DMS 273 treated with DMSO at 0.1 percent for 48 hours (cell line): ENCODE measurements around the gene TRMT1.

Experiments used
- DNase-seq: peaks from one replicate; lab custom pipeline; 2025; lab: John Stamatoyannopoulos, UW

The TRMT1 gene

DNA sequence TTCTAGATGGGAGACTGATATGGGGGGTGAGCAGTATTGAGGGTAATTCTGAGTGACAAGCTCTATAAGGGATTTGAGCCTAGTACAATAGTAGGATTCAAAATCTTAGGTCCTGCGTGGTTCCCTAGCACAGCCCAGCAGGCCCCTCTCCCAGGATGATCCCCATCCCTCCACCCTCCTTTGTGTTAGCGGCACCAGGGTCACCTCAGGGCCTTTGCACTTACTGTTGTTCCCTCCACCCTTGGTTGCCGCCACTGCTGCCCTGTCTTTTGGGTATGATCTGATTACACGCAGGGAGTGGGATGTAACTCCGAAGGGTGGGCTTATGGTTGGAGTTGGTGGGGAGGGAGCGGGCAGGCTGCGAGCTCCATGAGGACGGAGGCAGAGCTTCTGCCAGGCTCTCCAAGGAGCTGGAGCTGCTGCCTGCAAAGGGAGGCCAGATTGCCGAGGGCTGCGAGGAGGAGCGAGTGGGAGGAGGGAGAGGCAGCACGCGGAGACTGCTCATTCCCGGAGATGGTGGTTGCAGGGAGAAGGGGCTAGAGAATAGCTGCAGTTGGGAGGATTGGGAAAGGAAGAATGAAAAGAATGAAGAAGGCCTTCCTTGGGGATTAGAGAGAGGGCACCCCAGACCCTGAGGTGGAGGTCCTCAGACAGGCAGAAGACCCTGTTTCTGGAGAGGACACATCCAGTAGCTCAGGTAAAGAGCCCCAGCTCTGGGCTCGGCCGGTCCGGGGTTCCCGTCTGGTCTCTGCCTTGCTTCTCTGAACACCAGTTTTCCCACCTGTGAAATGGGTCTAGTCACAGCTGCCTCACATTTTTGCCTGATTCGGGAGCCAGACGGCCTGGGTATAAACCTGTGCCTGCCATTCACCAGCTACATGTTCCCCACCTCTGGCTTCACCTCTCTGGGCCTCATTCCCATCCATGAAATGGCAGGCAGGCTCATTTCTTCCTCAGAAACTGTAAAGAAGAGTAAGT is 6.7 kb upstream of the TRMT1 start:
- DNase-seq: no peak

DNA sequence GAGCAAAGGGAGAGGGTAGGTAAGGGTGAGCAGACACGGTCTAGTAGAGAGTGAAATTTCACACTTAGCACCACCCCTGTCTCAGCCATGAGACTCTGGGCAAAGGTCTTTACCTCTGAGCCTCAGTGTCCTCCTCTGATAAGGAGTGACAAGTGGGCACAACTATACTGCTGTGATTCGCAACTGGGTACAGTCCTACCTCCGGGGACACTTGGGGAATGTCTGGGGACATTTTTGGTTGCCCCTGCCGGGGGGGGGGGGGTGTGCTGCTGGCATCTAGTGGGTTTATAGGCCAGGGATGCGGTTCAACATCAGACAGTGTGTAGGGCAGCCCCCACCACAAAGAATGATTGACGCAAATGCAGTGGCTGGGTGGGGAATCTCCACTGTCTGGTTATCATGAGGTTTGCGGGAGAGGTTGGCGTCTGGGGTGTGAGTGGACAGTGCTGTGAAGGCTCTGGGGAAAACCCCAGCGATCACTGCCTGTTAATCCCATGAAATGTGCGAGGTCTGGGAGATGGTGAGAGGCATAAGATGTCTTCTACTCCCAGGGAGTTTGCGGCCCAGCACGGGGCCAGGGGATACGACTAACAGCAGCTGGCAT is 5.8 kb upstream of the TRMT1 start:
- DNase-seq: no peak

DNA sequence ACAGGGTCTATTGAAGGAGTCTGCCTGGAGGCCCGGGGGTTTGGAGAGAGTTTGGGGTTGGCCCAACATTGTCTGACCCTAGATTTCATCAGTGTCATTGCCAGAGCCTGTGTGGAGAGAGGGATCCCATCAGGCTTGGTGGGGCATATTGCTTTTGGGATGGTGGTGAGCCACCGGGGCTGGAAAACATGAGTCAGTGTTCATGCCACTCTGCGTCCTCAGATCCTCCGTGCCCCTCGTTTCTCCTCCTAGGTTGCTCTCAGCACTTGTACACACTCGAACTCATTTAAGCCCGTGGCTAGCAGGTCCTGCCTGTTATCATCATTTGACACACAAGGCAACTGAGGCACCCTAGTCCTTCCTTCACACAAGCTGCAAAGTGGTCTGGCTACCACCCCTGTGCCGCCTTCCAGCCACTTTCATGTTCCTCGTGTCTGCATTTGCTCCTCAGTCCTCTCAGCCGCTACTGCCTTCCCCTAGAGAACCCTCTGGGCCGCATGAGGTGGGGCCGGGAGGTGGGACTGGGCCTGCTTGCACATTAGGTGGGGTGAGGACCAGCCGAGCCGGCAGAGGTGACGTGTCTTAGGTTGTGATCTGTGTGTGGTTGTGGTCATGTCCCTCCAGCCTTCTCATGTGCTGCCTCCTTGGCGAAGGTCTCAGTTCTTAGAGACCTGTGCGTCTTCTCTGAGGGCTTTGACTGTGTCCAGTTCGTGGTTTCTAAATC is 5.2 kb upstream of the TRMT1 start:
- no peak for DNase-seq

DNA sequence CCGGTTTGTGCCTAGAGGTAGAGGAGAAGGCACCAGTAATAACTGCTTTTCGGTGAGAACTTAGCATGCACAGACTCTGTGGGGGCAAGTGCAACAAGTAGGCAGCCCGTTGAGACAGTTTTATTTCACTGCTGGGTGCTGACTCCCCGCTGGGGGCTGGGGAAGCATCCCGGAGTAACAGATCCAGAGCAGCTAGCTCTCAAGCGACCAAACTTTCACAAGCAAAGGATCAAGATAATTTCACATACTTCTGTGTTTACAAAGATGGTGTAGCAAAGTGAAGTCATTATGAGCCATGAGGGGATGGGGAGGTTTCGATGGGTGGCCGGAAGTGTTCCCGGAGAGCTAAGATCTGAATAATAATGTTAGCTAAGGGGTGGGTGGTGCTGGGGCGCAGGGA is 4.3 kb upstream of the TRMT1 start:
- DNase-seq: no peak

DNA sequence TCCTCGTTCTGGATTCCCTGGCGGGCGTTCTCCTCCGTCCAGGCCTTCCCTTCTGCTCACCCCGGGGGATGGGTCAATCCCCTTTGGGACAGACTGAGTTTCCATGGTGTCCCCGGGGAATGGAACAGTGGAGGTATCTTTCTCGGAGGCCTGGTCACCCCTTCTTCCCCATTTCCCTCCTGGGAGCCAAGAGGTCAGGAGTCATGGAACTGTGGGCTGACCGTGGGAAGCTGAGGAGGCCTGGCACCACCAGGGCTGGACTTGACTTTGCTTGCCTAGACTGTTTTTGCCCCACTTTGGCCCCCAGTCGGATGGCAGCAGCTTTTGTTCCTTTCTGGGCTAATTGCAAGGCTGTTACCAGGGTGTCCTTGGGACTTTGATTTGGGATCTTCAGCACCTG is 3.5 kb upstream of the TRMT1 start:
- no peak for DNase-seq

DNA sequence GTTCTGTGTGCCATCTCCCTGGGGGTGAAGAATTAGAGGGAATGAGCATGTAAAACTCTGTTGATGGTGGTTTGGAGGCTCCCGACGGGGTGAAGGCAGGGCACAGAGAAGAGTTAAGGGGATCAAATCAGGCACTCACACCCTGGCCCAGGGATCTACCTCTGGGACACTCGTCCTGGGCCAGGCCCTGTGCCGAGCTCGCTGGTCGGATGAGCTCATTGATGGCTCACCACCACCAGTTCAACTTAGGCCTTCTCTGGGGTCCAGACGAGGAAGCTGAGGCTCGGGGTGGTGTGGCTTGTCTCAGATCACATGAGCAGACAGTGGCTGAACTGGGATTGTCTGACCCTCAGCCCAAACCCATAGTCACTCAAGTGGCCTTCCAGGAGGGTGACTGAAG is 3.1 kb upstream of the TRMT1 start:
- no peak for DNase-seq

DNA sequence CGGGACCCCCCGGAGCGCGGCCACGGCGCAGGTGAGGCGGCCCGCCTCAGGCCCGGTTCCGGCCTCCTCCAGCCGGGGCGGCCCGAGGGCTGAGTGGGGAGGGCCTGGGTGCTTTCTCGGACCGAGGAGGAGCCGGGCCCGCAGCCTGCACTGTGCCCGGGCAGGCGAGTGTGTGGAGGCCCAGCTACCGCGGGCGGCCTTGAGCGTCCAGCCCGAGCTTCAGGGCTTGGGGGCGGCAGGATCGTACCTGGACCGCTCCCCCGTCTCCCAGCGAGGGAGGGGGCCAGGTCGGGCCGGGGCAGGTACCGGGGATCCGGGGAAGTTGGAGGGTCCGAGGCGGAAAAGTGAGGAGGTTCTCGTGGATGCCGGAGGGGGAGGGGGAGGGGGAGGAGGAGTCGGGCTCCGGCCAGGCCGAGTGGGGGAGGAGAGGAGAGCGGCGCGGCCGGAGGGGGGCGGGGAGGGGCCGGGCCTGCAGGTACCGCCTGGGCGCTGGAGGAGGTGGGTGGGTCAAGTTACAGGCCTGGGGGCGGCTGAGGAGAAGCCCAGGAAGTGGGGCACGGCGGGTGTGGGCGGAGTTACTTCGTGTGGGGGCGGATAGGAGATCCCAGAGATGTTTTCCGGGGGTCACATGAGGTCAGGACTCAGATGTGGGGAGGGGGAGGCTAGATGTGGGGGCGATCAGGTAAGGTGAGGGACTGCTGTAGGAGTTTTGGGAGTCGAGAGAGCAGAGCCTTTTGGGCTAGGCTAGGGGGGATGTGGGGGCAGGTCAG is 2.1 kb upstream of the TRMT1 start:
- no peak for DNase-seq

DNA sequence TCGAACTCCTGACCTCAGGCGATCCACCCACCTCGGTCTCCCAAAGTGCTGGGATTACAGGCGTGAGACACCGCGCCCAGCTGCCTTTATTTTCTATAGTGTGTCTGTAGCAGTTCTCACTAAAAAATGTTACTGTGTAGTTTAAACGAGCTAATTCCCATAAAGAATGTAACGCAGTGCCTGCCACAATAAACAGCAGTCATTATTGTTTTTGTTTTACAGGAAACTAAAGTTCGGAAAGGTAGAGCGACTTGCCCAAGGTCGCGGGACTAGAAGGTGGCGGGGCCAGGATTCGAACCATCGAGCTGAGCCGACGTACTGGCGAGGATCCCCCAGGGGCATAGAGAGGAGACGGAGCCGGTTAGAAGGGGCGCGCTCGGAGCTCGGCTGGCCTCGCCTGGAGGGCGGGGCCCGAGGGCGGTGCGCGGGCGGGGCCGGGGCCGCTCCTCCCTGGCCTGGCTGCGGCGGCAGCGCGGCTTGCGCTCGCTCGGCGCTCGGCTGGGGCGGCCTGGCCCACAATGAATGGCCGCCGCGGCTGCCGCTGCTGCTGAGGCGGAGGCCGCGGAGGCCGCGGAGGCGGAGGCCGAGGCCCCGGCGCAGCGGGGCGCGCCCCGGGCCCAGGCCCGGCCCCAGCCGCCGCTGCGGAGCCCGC is 1.4 kb upstream of the TRMT1 start, which contains the start of gene NACC1:
TSS of gene NACC1 (plus strand) at position 493 of the 652 bp plus-strand sequence. CDS start 16,944 bp downstream, outside the sequence.
- peak; percentile 72 for DNase-seq

DNA sequence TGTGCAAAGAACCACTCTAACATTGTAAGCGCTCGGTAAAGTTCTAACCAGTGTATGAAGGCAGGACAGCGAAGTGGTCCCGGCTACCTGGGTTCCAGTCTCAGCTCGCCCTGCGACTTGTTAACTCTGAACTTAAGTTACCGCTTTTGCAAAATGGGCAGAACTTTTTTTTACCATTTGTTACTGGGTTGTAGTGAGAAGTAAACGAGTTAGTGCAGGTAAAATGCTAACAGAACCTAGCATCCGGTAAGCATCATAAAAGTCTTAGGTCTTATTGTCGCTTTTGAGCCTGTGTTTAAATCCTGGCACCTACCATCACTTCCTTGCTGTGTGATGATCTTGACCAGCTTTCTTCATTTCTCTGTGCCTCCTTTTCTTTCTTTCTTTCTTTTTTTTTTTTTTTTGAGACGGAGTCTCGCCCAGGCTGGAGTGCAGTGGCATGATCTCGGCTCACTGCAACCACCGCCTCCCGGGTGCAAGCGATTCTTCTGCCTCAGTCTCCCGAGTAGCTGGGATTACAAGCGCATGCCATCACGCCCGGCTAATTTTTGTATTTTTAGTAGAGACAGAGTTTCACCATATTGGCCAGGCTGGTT is 734 bp upstream of the TRMT1 start:
- DNase-seq: no peak

DNA sequence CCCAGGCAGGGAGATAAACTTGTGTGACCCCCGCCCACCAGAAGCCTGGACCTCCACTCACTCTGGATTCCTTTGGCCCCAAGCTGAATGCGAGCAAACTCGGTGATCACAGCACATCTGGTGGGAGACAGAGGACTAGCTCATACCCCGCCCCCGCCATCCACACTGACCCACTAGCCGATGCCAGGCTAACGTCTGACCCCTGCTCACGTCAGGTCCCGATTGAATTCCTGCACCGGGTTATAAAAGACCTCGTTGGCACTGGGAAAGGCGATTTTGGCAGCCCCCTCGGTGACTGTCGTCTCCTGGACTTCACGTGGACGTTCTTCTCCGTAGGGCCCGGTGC is 631 bp downstream of the TRMT1 start:
- DNase-seq: no peak

DNA sequence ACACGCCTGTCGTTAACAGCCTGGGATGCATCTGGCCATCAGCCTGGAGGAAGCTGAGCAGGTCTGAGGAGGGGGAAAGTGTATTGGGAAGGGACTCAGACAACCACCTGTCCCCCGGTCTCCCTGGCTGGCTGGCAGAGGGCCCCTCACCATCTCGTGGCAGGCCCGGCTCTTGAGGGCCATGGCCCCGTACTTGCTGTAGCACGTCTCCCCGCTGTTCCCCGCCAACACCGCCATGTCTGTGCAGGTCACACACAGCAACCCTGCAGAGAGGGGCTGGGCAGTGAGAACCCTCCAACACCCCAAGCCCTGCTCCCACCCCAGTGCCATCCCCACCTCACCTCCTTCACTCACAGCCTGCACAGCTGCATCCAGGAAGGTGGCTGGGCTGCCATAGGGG is 4.0 kb downstream of the TRMT1 start:
- no peak for DNase-seq

DNA sequence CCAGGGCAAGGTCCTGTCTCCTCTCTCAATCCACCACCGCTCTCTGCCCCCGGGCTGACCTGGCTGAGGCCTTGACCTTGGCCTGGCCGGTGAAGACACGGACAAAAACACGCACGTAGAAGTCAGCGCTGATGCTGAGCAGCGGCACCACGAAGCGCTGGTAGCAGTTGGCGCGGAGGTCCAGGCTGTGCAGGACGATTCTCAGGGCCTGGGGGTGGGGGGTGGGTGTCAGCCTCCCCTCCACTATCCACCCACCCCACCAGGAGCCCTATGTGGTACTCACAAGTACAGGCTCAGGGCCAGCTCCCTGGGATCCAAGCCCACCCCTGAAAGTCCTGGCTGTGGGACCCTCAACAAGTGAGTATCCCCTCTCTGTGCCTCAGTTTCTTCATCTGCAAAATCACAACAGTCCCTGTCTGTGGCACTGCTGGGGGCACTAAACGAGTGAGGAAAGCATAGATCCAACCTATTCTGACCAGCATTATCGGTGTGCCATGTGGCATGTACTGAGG is 6.4 kb downstream of the TRMT1 start:
- no peak for DNase-seq

DNA sequence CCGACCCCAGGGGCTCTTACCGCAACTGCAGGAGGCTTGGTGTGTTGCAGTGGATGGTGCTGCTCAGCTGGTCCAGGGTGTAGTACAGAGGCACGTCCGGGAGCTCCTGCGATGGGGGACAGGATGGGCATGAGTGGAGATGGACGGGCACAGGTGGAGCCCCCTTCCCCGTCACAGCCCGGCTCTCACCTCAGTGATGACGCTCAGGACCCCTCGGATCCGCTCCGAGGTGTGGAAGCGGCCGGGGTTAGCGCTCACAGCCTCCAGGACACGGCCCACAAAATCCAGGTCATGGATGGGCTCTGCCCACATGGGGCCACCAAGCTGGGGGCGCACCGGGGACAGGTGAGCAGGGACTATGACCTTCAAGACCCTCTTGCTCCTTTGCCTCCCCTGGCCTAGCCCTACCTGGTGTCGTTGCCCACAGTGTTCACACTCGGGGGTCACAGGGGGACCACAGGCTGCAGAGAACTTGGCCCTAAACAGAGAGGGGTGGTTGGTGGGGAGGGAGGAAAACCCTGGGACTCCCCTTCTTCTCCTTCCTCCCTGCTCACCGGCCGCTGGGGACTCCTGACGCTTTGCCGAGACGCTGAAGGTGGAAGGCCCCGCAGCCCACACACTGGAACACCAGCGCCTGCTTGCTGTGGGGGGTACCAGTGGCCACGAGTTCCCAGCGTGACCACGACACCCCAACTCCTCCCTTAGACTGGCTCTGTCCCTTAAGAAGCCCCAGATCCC is 7.0 kb downstream of the TRMT1 start:
- DNase-seq: no peak

DNA sequence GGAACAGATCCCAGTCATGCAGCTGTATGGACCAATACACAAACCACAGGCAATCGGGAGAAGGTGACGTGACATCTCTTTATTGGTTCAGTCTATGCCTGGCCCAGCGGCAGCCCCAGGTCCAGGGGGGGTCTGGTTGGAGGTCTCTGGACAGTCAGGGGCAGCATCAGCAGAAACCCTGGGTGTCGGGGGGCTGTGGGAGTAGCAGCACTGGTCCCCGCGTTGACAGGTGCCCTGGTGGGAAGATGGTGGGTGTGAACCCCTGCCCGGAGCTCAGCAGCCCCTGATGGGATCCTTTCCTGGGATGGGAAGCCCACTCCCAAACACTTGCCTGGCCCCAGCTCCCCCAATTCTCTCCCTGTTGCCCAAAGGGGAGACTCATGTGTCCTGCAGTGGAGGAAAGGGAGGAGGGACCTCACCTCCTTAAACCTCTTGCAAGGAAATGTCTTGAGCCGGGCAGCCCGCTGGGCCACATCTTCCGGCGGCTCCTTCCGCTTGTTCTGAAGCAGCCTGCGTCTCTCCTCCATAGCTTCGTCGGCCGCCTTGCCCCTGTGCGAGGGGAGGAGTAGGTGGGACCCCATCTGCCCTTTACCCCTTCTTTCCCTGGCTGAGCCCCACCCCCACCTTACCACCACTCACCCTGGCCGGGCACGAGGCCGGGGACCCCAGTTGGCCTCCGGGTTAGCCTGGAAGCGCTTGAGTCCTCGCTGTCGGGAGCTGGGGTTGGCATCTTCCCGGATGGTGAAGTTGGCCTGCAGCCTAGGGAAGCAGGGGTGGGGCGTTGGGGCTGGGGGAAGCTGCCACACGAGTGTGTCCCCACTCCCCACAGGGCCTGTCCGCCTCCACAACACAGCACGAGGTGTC is 11.5 kb downstream of the TRMT1 start:
- DNase-seq: no peak

DNA sequence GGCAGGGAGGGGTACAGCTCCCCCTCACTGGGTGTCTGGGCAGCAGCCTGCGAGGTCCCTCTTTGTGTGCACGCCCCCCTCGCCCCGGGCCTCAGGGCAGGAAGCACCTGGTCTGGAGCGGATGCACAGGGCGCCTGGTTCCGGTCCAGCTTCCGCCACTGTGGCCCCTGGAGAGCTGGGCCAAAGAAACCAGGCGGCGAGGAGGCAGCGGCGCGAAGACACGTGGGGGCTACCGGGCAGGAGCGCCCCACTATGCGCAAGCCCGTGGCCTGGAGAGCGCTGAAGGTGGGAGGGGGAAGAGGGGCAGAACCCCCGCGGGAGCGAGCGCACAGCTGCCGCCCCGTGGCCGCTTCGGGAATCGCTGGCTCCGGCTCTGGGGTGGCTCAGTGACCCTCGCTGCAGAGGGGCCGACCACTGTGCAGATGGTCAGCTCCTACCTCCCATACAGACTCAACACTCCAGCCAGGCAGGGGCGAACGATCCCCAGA is 12.1 kb downstream of the TRMT1 start:
- DNase-seq: no peak

DNA sequence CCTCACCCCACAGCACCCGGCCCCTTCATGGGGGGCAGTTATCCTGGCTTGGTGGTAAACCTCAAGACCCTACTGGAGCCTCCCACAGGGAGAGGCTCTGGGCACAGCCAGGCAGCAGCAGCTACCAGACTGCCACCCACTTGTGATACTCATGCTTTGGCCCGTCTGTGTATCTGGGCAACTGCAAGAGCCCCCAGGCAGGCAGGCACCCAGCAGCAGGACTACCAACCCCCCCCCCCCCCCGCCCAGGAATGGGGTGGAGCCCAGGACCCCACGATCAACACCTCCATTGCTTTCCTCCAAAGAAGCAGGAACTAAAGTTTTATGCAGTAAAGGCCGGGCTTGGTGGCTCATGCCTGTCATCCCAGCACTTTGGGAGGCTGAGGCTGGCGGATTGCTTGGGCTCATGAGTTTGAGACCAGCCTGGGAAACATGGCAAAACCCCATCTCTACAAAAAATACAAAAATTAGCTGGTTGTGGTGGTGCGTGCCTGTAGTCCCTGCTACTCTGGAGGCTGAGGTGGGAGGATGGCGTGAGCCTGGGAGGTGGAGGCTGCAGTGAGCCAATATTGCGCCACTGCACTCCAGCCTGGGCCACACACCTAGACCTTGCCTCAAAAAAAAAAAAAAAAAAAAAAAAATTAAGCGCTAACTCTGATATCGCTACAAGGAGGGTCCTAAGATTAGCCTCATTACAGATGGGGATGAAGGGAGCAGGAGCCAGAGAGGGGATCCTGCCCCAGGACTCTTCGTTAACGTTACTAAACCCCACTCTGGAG is 12.8 kb downstream of the TRMT1 start:
- no peak for DNase-seq

DNA sequence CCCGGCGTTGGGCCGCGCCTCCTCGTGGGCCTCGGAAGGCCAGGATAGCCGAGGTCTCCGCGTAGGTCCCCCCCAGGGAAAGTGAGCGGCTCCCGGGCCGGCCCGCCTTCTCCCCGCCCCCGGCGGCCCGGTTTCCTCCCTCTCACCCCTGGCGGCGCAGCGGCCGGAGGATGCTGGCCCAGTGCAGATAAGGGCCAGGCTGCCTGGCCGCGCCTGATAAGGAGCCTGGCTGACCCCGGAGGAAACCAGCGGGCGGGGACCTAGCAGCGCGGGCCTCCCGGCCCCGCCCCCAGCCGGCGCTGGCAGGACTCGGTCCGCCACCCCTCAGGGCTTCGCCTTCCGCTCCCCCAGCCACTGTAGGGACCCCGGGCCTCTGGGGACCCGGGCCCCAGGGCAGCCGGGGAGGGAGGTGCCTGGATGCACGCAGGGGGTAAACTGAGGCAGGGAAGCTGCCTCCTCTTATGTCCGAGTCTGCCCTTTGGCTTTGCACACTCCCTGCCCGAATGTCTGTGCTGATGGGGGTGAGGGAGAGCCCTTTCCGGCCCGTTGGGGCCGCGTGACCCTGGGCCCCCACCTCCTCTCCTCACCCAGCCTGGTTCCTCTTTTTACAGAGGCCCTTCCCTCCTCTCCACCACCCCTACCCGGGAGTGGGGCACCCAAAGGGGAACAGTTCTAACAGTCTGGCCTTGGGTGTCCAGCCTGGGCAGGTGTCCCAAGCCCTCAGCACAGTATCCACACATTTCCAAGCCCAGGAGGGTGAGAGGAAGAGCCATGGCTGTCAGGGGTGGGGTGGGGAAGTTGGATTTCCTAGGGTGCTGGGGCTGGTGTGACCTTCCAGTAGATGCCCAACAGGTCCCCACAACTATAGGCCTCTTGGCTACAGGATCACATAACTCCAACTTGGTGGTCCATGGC is 13.6 kb downstream of the TRMT1 start, which contains the start of gene LYL1:
TSS of gene LYL1 (minus strand) at position 193 of the 915 bp plus-strand sequence. CDS start 1,687 bp downstream, outside the sequence.
- DNase-seq: no peak
